Large intestine (tissue), 3 donors: ENCODE data around the gene CORT. TPM values are rescaled to one million over a fixed set of nuclear protein-coding genes. Genes with fewer than 3 reads are reported as not detected.
"Not testable (repeated sequence)": the region's sequence is repeated elsewhere in the genome, so short reads cannot be mapped to it uniquely, and the experiment has no call there.

Experiments used
- DNase-seq, 2 donors: peaks; one replicate each; pipeline versions ENCODE4 v3.0.0 to v3.0.0-alpha.2; 2013
- H3K27ac ChIP-seq: one replicate; pipeline ENCODE4 v1.5.1; 2013; ENCODE audit warnings: low read length
- H3K27me3 ChIP-seq: 2 replicates; pipeline ENCODE4 v1.6.1; 2013; ENCODE audit warnings: low read length; ENCODE audit not compliant: control insufficient read depth, insufficient read depth
- H3K36me3 ChIP-seq: 2 replicates; pipeline ENCODE4 v1.6.1; 2013; ENCODE audit warnings: low read length; ENCODE audit not compliant: control insufficient read depth, insufficient read depth
- H3K4me1 ChIP-seq: one replicate; pipeline ENCODE4 v1.6.1; 2013; ENCODE audit warnings: low read length; ENCODE audit not compliant: control insufficient read depth, insufficient read depth
- H3K4me3 ChIP-seq: one replicate; pipeline ENCODE4 v1.5.1; 2013; ENCODE audit warnings: low read length
- H3K9me3 ChIP-seq: one replicate; pipeline ENCODE4 v1.6.1; 2013; ENCODE audit warnings: mild to moderate bottlenecking, low read depth, low read length, moderate library complexity; ENCODE audit not compliant: control insufficient read depth
- WGBS: methylation state at CpG from one replicate; pipeline ENCODE4 v1.1.5; 2013; ENCODE audit warnings: low lambda C conversion rate; ENCODE audit not compliant: insufficient coverage; 5-methylcytosine and 5-hydroxymethylcytosine counted together
- polyA plus RNA-seq: library from polyadenylated mRNA; unstranded; fragments of 120-200 nt; gene quantifications from one replicate; pipeline ENCODE4 v1.2.1, GENCODE V29; 2013

Gene CORT
- polyA plus RNA-seq, 1 donor = 1.2 TPM

DNA sequence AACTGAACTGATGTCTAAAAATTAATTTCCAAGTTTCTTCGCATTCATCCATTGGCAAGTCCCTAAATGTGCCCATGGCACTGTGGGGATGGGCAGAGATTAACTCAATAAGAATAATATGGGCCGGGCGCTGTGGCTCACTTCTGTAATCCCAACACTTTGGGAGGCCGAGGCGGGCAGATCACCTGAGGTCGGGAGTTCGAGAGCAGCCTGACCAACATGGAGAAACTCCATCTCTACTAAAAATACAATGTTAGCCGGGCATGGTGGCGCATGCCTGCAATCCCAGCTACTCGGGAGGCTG, 24.4 kb downstream of the CORT start:
- H3K9me3 ChIP-seq, H3K36me3 ChIP-seq, DNase-seq, H3K27me3 ChIP-seq: not testable (repeated sequence)
- peaks cover 22% of the 10 kb centered on the region for H3K4me1 ChIP-seq
- peak overlapping the region; percentile 90 for H3K4me3 ChIP-seq
- peak overlapping the region; percentile 97 for H3K27ac ChIP-seq
- WGBS = 100% methylated on average over 1 of the region's 10 CpGs

GRCh38 chr1:10474613-10475507, 25.0 kb downstream of the CORT start, which contains the start of gene PEX14:
Gene PEX14 (plus strand): TSS chr1:10474950. CDS start chr1:10474967, 17 bp downstream.
- Histone ChIP-seq H3K27ac (peak within 1 kb of the TSS; percentile 97), H3K4me3 (peak within 1 kb of the TSS; percentile 90), H3K36me3 (peaks cover under 1% of the 10 kb centered on the region), H3K4me1 (peaks cover 28% of the 10 kb centered on the region), H3K9me3 (no peaks in the 10 kb centered on the region), H3K27me3 (no peaks in the 10 kb centered on the region)
- WGBS = no CpG with 5 or more reads among the region's 50 CpGs
- peak; percentile 90 to 94 for DNase-seq

DNA sequence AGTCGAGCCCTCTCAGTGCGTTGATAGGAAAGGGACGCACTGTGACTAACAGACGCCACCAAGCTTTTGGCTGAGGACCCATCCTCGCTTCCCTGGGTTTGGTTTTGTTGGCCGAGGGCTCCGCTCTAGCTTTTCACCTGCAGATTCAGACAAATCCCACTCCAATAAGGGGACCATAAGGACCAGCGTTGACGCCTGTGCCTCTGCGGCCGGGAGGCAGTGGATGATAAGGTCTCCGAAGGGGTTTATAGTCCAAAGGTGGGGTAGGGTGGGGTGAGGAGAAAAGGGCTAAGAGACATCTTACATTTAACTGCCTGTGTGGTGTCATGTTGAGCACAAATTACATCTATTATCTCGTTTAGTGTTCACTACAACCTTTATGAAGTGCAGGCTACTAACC, 25.7 kb downstream of the CORT start:
- Histone ChIP-seq H3K4me3 (peak overlapping the region; percentile 90), H3K27me3 (no peaks in the 10 kb centered on the region), H3K36me3 (no peaks in the 10 kb centered on the region), H3K27ac (peak overlapping the region; percentile 97), H3K4me1 (peaks cover 29% of the 10 kb centered on the region), H3K9me3 (no peaks in the 10 kb centered on the region)
- DNase-seq = peak; percentile 63 to 82
- WGBS = no CpG with 5 or more reads among the region's 13 CpGs

DNA sequence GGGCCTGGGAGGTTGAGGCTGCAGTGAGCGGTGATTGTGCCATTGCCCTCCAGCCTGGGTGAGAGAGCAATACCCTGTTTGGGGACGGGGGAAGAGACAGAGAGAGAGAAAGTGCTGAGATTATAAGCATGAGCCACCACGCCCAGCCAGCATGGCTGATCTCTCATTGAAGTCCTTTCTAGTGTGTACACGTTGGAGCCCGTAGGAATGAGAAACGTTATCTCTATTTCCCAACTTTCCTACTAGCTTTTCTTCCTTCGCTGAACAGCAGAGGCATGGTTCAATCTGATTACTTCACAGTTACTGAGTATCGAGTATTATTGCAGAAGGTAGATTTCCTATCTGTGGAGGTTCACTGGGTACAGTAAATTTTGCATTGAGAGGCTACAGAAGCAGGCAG, 29.5 kb downstream of the CORT start:
- H3K27me3 ChIP-seq = no peaks in the 10 kb centered on the region
- peaks cover 23% of the 10 kb centered on the region for H3K4me1 ChIP-seq
- no CpG with 5 or more reads among the region's 8 CpGs for WGBS
- H3K36me3 ChIP-seq = peaks cover under 1% of the 10 kb centered on the region
- H3K4me3 ChIP-seq = no peak overlapping the region
- no peaks in the 10 kb centered on the region for H3K9me3 ChIP-seq
- H3K27ac ChIP-seq = peak overlapping the region; percentile 80
- peak; percentile 62 to 76 for DNase-seq

GRCh38 chr1:10480614-10481013, 30.8 kb downstream of the CORT start:
- Histone ChIP-seq H3K27ac (no peak overlapping the region), H3K9me3 (no peaks in the 10 kb centered on the region), H3K36me3 (peaks cover 5% of the 10 kb centered on the region), H3K4me3 (no peak overlapping the region), H3K4me1 (peaks cover 23% of the 10 kb centered on the region), H3K27me3 (no peaks in the 10 kb centered on the region)
- 60% methylated on average over 1 of the region's 2 CpGs for WGBS
- DNase-seq = no peak

DNA sequence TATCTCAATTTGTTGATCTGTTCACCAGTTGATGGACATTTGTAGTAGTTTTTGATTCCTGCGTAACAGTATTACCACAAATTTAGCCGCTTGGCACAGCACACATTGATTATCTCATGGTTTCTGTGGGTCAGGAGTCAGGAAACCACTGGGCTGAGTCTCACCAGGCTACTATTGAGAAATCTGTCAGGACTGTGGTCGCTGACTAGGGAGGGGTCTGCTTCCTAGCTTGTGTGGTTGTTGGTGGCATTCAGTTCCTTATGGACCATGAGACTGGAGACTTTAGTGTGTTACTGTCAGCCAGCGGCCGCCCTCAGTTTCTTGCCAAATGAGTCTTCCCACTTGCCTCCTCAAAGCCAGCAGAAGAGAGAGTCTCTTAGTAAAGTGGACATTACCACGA, 34.7 kb downstream of the CORT start:
- Histone ChIP-seq H3K4me3 (no peak overlapping the region), H3K27me3 (no peaks in the 10 kb centered on the region), H3K9me3 (no peaks in the 10 kb centered on the region), H3K36me3 (peaks cover 5% of the 10 kb centered on the region), H3K27ac (no peak overlapping the region), H3K4me1 (peaks cover 10% of the 10 kb centered on the region)
- DNase-seq = no peak
- no CpG with 5 or more reads among the region's 6 CpGs for WGBS

- no peaks in the 10 kb centered on the region for H3K27me3 ChIP-seq
- no CpG with 5 or more reads among the region's 4 CpGs for WGBS
- no peak overlapping the region for H3K4me3 ChIP-seq
- H3K9me3 ChIP-seq = no peaks in the 10 kb centered on the region
- peaks cover 27% of the 10 kb centered on the region for H3K4me1 ChIP-seq
- H3K27ac ChIP-seq = peak overlapping the region; percentile 65
- peak in 1 of 2 donors; percentile 66 for DNase-seq
- peaks cover 3% of the 10 kb centered on the region for H3K36me3 ChIP-seq
Observed at GRCh38 chr1:10489291-10490055, 39.6 kb downstream of the CORT start.

DNA sequence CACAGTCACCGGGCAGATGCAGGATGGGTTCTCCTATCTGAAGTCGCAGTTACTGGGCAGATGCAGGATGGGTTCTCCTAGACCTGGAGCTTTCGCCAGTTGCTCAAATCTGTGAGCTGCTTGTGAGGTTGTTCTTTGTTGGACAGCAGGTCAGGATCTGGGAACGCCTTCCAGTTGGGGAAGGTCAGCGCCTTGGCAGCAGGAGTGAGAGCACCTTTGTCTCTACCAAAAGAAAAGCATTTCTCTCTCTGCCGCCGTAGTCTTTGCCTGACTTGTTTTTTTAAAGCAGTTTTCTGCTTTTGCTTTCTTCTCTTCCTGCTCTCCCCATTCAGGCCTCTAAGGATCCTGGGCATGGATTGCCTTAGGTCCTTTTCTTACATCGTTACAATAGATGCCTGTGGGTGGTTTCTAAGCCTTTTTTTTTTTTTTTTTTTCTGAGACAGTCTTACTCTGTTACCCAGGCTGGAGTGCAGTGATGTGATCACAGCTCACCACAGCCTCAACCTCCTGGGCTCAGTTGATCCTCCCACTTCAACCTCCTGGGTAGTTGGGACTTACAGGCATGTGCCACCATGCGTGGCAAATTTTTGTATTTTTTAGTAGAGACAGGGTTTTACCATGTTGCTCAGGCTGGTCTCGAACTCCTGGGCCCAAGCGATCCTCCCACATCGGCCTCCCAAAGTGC, 40.6 kb downstream of the CORT start:
- DNase-seq = no peak
- no CpG with 5 or more reads among the region's 12 CpGs for WGBS
- Histone ChIP-seq H3K27me3 (no peaks in the 10 kb centered on the region), H3K36me3 (no peaks in the 10 kb centered on the region), H3K27ac (peak overlapping the region; percentile 65), H3K4me1 (peaks cover 33% of the 10 kb centered on the region), H3K4me3 (no peak overlapping the region), H3K9me3 (no peaks in the 10 kb centered on the region)

DNA sequence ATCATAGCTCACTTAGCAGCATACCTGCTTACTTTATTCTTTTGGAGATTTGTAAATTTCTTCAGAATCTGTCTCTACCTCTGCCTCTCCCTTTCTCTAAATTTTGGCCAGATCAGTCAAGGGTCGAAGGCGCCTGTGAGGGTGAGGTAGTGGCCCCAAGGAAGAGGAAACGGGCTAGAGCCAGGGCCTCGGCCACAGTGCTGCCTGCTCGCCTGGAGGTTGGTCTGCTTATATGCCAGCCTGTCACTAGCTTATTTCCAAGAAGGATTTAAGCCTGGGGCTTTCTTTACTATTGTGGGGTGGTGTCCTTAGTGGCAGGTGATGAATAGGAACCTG, 44.6 kb downstream of the CORT start:
- H3K27ac ChIP-seq = no peak overlapping the region
- WGBS = no CpG with 5 or more reads among the region's 5 CpGs
- DNase-seq = no peak
- no peak overlapping the region for H3K4me3 ChIP-seq
- peaks cover 33% of the 10 kb centered on the region for H3K4me1 ChIP-seq
- peaks cover 17% of the 10 kb centered on the region for H3K36me3 ChIP-seq
- no peaks in the 10 kb centered on the region for H3K27me3 ChIP-seq
- no peaks in the 10 kb centered on the region for H3K9me3 ChIP-seq

GRCh38 chr1:10494754-10495474, 45.1 kb downstream of the CORT start:
- H3K4me3 ChIP-seq = no peak overlapping the region
- H3K27ac ChIP-seq = peak overlapping the region; percentile 20
- no peaks in the 10 kb centered on the region for H3K27me3 ChIP-seq
- WGBS = 17% methylated on average over 1 of the region's 15 CpGs
- H3K36me3 ChIP-seq = peaks cover 17% of the 10 kb centered on the region
- H3K9me3 ChIP-seq = no peaks in the 10 kb centered on the region
- H3K4me1 ChIP-seq = peaks cover 29% of the 10 kb centered on the region
- DNase-seq = peak in 1 of 2 donors; percentile 75
